ENCODE measurements around the gene SPTLC1.

- no peak for TF ChIP-seq POLR2A (IDR thresholded peaks at IDR 0.05; ENCODE audit: extremely low read depth, insufficient read length)
- TF ChIP-seq, protein P1, sequence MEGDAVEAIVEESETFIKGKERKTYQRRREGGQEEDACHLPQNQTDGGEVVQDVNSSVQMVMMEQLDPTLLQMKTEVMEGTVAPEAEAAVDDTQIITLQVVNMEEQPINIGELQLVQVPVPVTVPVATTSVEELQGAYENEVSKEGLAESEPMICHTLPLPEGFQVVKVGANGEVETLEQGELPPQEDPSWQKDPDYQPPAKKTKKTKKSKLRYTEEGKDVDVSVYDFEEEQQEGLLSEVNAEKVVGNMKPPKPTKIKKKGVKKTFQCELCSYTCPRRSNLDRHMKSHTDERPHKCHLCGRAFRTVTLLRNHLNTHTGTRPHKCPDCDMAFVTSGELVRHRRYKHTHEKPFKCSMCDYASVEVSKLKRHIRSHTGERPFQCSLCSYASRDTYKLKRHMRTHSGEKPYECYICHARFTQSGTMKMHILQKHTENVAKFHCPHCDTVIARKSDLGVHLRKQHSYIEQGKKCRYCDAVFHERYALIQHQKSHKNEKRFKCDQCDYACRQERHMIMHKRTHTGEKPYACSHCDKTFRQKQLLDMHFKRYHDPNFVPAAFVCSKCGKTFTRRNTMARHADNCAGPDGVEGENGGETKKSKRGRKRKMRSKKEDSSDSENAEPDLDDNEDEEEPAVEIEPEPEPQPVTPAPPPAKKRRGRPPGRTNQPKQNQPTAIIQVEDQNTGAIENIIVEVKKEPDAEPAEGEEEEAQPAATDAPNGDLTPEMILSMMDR (IDR thresholded peaks at IDR 0.05; ENCODE audit: low read depth, low read length): no peak
These were observed 120.1 kb downstream of the SPTLC1 start for GRCh38 chr9:91995000-91995655.

Measured in NB4 (cell line).